HCT116 (cell line): ENCODE measurements around the gene ENOX1. TPM values are rescaled to one million over a fixed set of nuclear protein-coding genes. Genes with fewer than 3 reads are reported as not detected.

Source experiments
- ATAC-seq: fragments of 200-7000 bp; cut with Tn5 transposase; 2 replicates; pipeline ENCODE4 v1.9.1; 2020; ENCODE audit warnings: mild to moderate bottlenecking, moderate library complexity
- BruUV-seq: library from RNA; stranded (reverse); fragments of 400-500 nt; replicated peaks from 2 replicates; lab custom pipeline; 2021; lab: Mats Ljungman, UMichigan
- CTCF ChIA-PET: fragments of 300-600 bp; sonication (Branson Sonifier 250); formaldehyde crosslinking; loops from one replicate; lab custom pipeline; 2021; ENCODE audit warnings: antibody characterized with exemption; lab: Charles Lee
- POLR2A ChIA-PET: fragments of 300-600, 350-600 bp; sonication (Branson Sonifier 250); formaldehyde crosslinking; loops from one replicate; lab custom pipeline; 2021; ENCODE audit warnings: antibody characterized with exemption; lab: Charles Lee
- RAD21 ChIA-PET, 2 experiments: fragments of 300-600 bp; sonication (Branson Sonifier 250); formaldehyde crosslinking; loops; one replicate each; lab custom pipeline; 2023; ENCODE audit warnings: low total read pairs in 2 of 2; ENCODE audit not compliant: uncharacterized antibody in 2 of 2, unreplicated experiment in 2 of 2, low non-redundant PET in 1 of 2; lab: Charles Lee
- DNase-seq: peaks from one replicate; pipeline ENCODE4 v3.0.0-alpha.2; 2010; ENCODE audit warnings: low read depth, low spot score
- H2AFZ ChIP-seq: fragments of 200-600 bp; shearing (Covaris generic), sonication (generic); 2 replicates; pipeline ENCODE4 v1.6.1; 2017; ENCODE audit warnings: low read depth, mixed run types, mixed read lengths, antibody characterized with exemption, low read length; ENCODE audit not compliant: poor library complexity, severe bottlenecking
- H3K27ac ChIP-seq: 2 replicates; pipeline ENCODE4 v1.5.1; 2012; ENCODE audit warnings: low read depth, low read length
- H3K27me3 ChIP-seq: fragments of 200-600 bp; sonication (generic); 2 replicates; pipeline ENCODE4 v1.6.1; 2016; ENCODE audit warnings: mixed run types, low read length, mixed read lengths; ENCODE audit not compliant: insufficient read depth
- H3K36me3 ChIP-seq, 2 experiments: fragments of 200-500 bp in 1 of 2; fragments of 200-600 bp in 1 of 2; sonication (Bioruptor generic) in 1 of 2; sonication (generic) in 1 of 2; 2 replicates each; pipeline versions ENCODE4 v1.5.1 to v1.6.1; 2014 to 2016; ENCODE audit warnings: low read length in 2 of 2, inconsistent platforms in 1 of 2, mixed read lengths in 1 of 2, mixed run types in 1 of 2; ENCODE audit not compliant: insufficient read depth in 2 of 2, control insufficient read depth in 1 of 2
- H3K4me1 ChIP-seq, 2 experiments: fragments of 200-600 bp in 1 of 2; sonication (generic) in 1 of 2; 2 replicates each; pipeline versions ENCODE4 v1.5.1 to v1.6.1; 2012 to 2017; ENCODE audit warnings: low read length in 2 of 2, inconsistent platforms in 1 of 2, mild to moderate bottlenecking in 1 of 2, mixed read lengths in 1 of 2, mixed run types in 1 of 2, moderate library complexity in 1 of 2; ENCODE audit not compliant: insufficient read depth in 2 of 2, control insufficient read depth in 1 of 2
- H3K4me2 ChIP-seq: fragments of 200-600 bp; sonication (generic); 2 replicates; pipeline ENCODE4 v1.6.1; 2017; ENCODE audit warnings: mixed run types, low read length, mixed read lengths
- H3K4me3 ChIP-seq, 2 experiments: fragments of 200-600 bp in 1 of 2; sonication (generic) in 1 of 2; replicated peaks in 1 of 2; 2 replicates each; pipeline ENCODE4 v1.5.1; 2011 to 2016; ENCODE audit warnings: low read length in 2 of 2, control low read depth in 1 of 2, low read depth in 1 of 2, mild to moderate bottlenecking in 1 of 2, mixed read lengths in 1 of 2, mixed run types in 1 of 2
- H3K79me2 ChIP-seq: fragments of 200-600 bp; sonication (generic); 2 replicates; pipeline ENCODE4 v1.6.1; 2017; ENCODE audit warnings: mild to moderate bottlenecking, mixed run types, low read length, moderate library complexity, mixed read lengths; ENCODE audit not compliant: insufficient read depth
- H3K9ac ChIP-seq: fragments of 200-600 bp; sonication (generic); 2 replicates; pipeline ENCODE4 v1.6.1; 2016; ENCODE audit warnings: low read length, mixed read lengths
- H3K9me2 ChIP-seq: fragments of 200-600 bp; sonication (generic), shearing (Covaris generic); 2 replicates; pipeline ENCODE4 v1.6.1; 2017; ENCODE audit warnings: mixed run types, mild to moderate bottlenecking, moderate library complexity; ENCODE audit not compliant: insufficient read depth
- H3K9me3 ChIP-seq, 2 experiments: fragments of 200-500 bp in 1 of 2; fragments of 200-600 bp in 1 of 2; sonication (Bioruptor generic) in 1 of 2; sonication (generic) in 1 of 2; 2 replicates each; pipeline ENCODE4 v1.6.1; 2014 to 2017; ENCODE audit warnings: low read length in 2 of 2, mixed read lengths in 2 of 2, inconsistent platforms in 1 of 2, low read depth in 1 of 2, mild to moderate bottlenecking in 1 of 2, mixed run types in 1 of 2, moderate library complexity in 1 of 2; ENCODE audit not compliant: control insufficient read depth in 1 of 2, insufficient read depth in 1 of 2
- H4K20me1 ChIP-seq: fragments of 200-600 bp; sonication (generic), shearing (Covaris generic); 2 replicates; pipeline ENCODE4 v1.6.1; 2017; ENCODE audit warnings: mixed run types, mild to moderate bottlenecking, moderate library complexity; ENCODE audit not compliant: insufficient read depth
- ELF1 ChIP-seq: IDR thresholded peaks from 2 replicates; pipeline ENCODE4 v1.6.1; 2012; ENCODE audit warnings: low read depth, borderline replicate concordance
- EZH2 ChIP-seq: fragments of 200-600 bp; sonication (generic); IDR thresholded peaks from 2 replicates; pipeline ENCODE4 v1.6.1; 2017; ENCODE audit warnings: antibody characterized with exemption, mixed run types
- EZH2phosphoT487 ChIP-seq: fragments of 200-600 bp; IDR thresholded peaks from 2 replicates; pipeline ENCODE4 v1.6.1; 2018; ENCODE audit warnings: antibody characterized with exemption, borderline replicate concordance
- FOSL1 ChIP-seq: IDR thresholded peaks from 2 replicates; pipeline ENCODE4 v1.6.1; 2012; ENCODE audit warnings: low read depth
- JUND ChIP-seq: IDR thresholded peaks from 2 replicates; pipeline ENCODE4 v1.6.1; 2012
- MAX ChIP-seq: IDR thresholded peaks from 2 replicates; pipeline ENCODE4 v1.6.1; 2012
- SP1 ChIP-seq: IDR thresholded peaks from 2 replicates; pipeline ENCODE4 v1.6.1; 2012; ENCODE audit warnings: low read depth
- TCF7L2 ChIP-seq: IDR thresholded peaks from 2 replicates; pipeline ENCODE4 v1.7.0; 2011; ENCODE audit warnings: borderline replicate concordance, inconsistent platforms; ENCODE audit not compliant: insufficient read depth, insufficient read length; ENCODE audit errors: extremely low read depth
- YY1 ChIP-seq: IDR thresholded peaks from 2 replicates; pipeline ENCODE4 v1.6.1; 2011; ENCODE audit warnings: low read length, low read depth, moderate library complexity, mild to moderate bottlenecking; ENCODE audit not compliant: insufficient replicate concordance; ENCODE audit errors: extremely low read depth
- ZBTB33 ChIP-seq: IDR thresholded peaks from 2 replicates; pipeline ENCODE4 v1.6.1; 2011; ENCODE audit warnings: mild to moderate bottlenecking, low read length, moderate library complexity; ENCODE audit not compliant: insufficient replicate concordance; ENCODE audit errors: extremely low read depth
- ZNF274 ChIP-seq: fragments of 200-500 bp; sonication (Bioruptor generic); IDR thresholded peaks from 2 replicates; pipeline ENCODE4 v1.6.1; 2014; ENCODE audit warnings: mild to moderate bottlenecking, low read depth, low read length, inconsistent platforms
- intact Hi-C: fragments of 100-400 bp; cut with micrococcal nuclease; formaldehyde crosslinking; loops from 2 replicates; pipeline ENCODE4 v1.10.0; 2022
- total RNA-seq: library from RNA; stranded (reverse); gene quantifications from one replicate; pipeline ENCODE4 v1.2.1, GENCODE V29; 2021; ENCODE audit not compliant: unreplicated experiment
- TF ChIP-seq, protein P1 (sequence below): IDR thresholded peaks from 2 replicates; pipeline ENCODE4 v1.6.1; 2012

Gene ENOX1
- total RNA-seq, 1 experiment from 2014 or later, result 4.5 TPM

- intact Hi-C loops, result no loop called here
- no peaks in the 10 kb centered on the region for H3K9me3 ChIP-seq
- DNase-seq (no peak), ATAC-seq (no peak)
- no peak for TF ChIP-seq FOSL1
- no peak for TF ChIP-seq YY1
- TF ChIP-seq EZH2, result no peak
- TF ChIP-seq ZNF274, result no peak
- TF ChIP-seq, protein P1, sequence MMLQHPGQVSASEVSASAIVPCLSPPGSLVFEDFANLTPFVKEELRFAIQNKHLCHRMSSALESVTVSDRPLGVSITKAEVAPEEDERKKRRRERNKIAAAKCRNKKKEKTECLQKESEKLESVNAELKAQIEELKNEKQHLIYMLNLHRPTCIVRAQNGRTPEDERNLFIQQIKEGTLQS, result no peak
- no peak for TF ChIP-seq SP1
- TF ChIP-seq JUND, result no peak
- TF ChIP-seq MAX, result no peak
- no peak for TF ChIP-seq ELF1
- no peaks in the 10 kb centered on the region for H3K36me3 ChIP-seq
- no peak overlapping the region for H3K9ac ChIP-seq
- no peaks in the 10 kb centered on the region for H3K79me2 ChIP-seq
- RAD21 ChIA-PET, result no interaction called here
- no peak overlapping the region for H3K4me3 ChIP-seq
- H3K27ac ChIP-seq, result no peak overlapping the region
- H3K4me1 ChIP-seq, result peaks cover 2 to 4% of the 10 kb centered on the region in 2 experiments; a peak in 1 of 4 replicates
- no peak overlapping the region for H3K4me2 ChIP-seq
- H2AFZ ChIP-seq, result no peak overlapping the region
- no peaks in the 10 kb centered on the region for H3K27me3 ChIP-seq
- CTCF ChIA-PET, result no interaction called here
- BruUV-seq, result no TSS peak
- POLR2A ChIA-PET, result no interaction called here
- no peaks in the 10 kb centered on the region for H4K20me1 ChIP-seq
- no peaks in the 10 kb centered on the region for H3K9me2 ChIP-seq
Observed at GRCh38 chr13:43543331-43543730, 243.4 kb downstream of the ENOX1 start.

- intact Hi-C loops, result no loop called here
- POLR2A ChIA-PET, result no interaction called here
- Histone ChIP-seq H3K4me2 (no peak overlapping the region), H3K4me1 (no peaks in the 10 kb centered on the region), H3K27ac (no peak overlapping the region), H3K36me3 (no peaks in the 10 kb centered on the region), H4K20me1 (no peaks in the 10 kb centered on the region), H3K9me3 (no peaks in the 10 kb centered on the region), H3K4me3 (no peak overlapping the region), H2AFZ (no peak overlapping the region), H3K9me2 (no peaks in the 10 kb centered on the region), H3K27me3 (no peaks in the 10 kb centered on the region), H3K9ac (no peak overlapping the region), H3K79me2 (no peaks in the 10 kb centered on the region)
- DNase-seq (no peak), ATAC-seq (no peak)
- TF ChIP-seq TCF7L2, result no peak
- TF ChIP-seq EZH2phosphoT487, result no peak
- TF ChIP-seq ZBTB33, result no peak
- RAD21 ChIA-PET, result no interaction called here
- BruUV-seq, result no TSS peak
- CTCF ChIA-PET, result no interaction called here
Observed at GRCh38 chr13:43537124-43537523, 249.6 kb downstream of the ENOX1 start.
